Sigmoid colon (tissue), 4 donors: ENCODE data around the gene NR1D2.

Experiments used
- CTCF ChIP-seq, 4 experiments: fragments of 450-650 bp in 3 of 4; fragments of 200-600 bp in 1 of 4; IDR thresholded peaks; one replicate each; pipeline ENCODE4 v1.5.1; 2016 to 2019; ENCODE audit warnings: antibody characterized with exemption in 4 of 4, mild to moderate bottlenecking in 3 of 4, moderate library complexity in 2 of 4
- EP300 ChIP-seq, 4 donors: sonication (generic); formaldehyde crosslinking; IDR thresholded peaks; one replicate each; pipeline ENCODE4 v1.6.1; 2017; ENCODE audit warnings: antibody characterized with exemption in 4 of 4
- POLR2A ChIP-seq, 2 donors: fragments of 450-650 bp; IDR thresholded peaks; one replicate each; pipeline ENCODE4 v1.6.1; 2016; ENCODE audit warnings: antibody characterized with exemption in 2 of 2, mild to moderate bottlenecking in 2 of 2, moderate library complexity in 2 of 2
- POLR2AphosphoS5 ChIP-seq, 4 donors: sonication (generic); formaldehyde crosslinking; IDR thresholded peaks; one replicate each; pipeline ENCODE4 v1.6.1; 2017; ENCODE audit warnings: antibody characterized with exemption in 4 of 4

- TF ChIP-seq CTCF (IDR thresholded peaks at IDR 0.05) (no peak), POLR2AphosphoS5 (IDR thresholded peaks at IDR 0.05) (no peak), POLR2A (IDR thresholded peaks at IDR 0.05) (no peak), EP300 (IDR thresholded peaks at IDR 0.05) (no peak)
Measured at GRCh38 chr3:23923786-23924185, 21.3 kb upstream of the NR1D2 start.
